CD14-positive monocyte (primary cell): ENCODE data around the gene NABP1. TPM values are rescaled to one million over a fixed set of nuclear protein-coding genes. Genes with fewer than 3 reads are reported as not detected.

ENCODE experiments used
- DNase-seq, 3 donors: peaks; one replicate each; pipeline ENCODE4 v3.0.0-alpha.2; 2011 to 2022
- H2AFZ ChIP-seq: 2 replicates; pipeline ENCODE4 v1.6.0; 2012; ENCODE audit warnings: mild to moderate bottlenecking, low read depth, low read length, inconsistent platforms; ENCODE audit not compliant: insufficient read depth, poor library complexity, severe bottlenecking
- H3K27ac ChIP-seq, 2 donors: 1 replicate in 1 of 2; 2 replicates in 1 of 2; pipeline ENCODE4 v1.5.1; 2012 to 2013; ENCODE audit warnings: low read length in 2 of 2, control low read depth in 1 of 2, inconsistent platforms in 1 of 2, low read depth in 1 of 2, mild to moderate bottlenecking in 1 of 2
- H3K27me3 ChIP-seq, 2 donors: one replicate each; pipeline versions ENCODE4 v1.6.0 to v1.6.1; 2011 to 2013; ENCODE audit warnings: low read length in 2 of 2; ENCODE audit not compliant: control insufficient read depth in 2 of 2, insufficient read depth in 2 of 2
- H3K36me3 ChIP-seq, 2 donors: replicated peaks in 1 of 2; 1 replicate in 1 of 2; 2 replicates in 1 of 2; pipeline versions ENCODE4 v1.5.1 to v1.6.1; 2012 to 2013; ENCODE audit warnings: low read length in 2 of 2, control low read depth in 1 of 2, inconsistent platforms in 1 of 2, mild to moderate bottlenecking in 1 of 2; ENCODE audit not compliant: insufficient read depth in 2 of 2, control insufficient read depth in 1 of 2
- H3K4me1 ChIP-seq, 2 donors: 1 replicate in 1 of 2; 2 replicates in 1 of 2; pipeline versions ENCODE4 v1.5.1 to v1.6.1; 2012 to 2013; ENCODE audit warnings: low read length in 2 of 2, control low read depth in 1 of 2, inconsistent platforms in 1 of 2, mild to moderate bottlenecking in 1 of 2, moderate library complexity in 1 of 2; ENCODE audit not compliant: insufficient read depth in 2 of 2, control insufficient read depth in 1 of 2
- H3K4me2 ChIP-seq: replicated peaks from 2 replicates; pipeline ENCODE3; 2012; ENCODE audit warnings: low read length, moderate library complexity, mild to moderate bottlenecking; ENCODE audit not compliant: poor library complexity, severe bottlenecking; ENCODE audit errors: extremely low read depth
- H3K4me3 ChIP-seq, 3 experiments: fragments of 200-600 bp in 1 of 3; sonication (generic) in 1 of 3; replicated peaks in 1 of 3; 1 replicate in 2 of 3; 2 replicates in 1 of 3; pipeline ENCODE4 v1.5.1; 2011 to 2013; ENCODE audit warnings: low read length in 3 of 3, mild to moderate bottlenecking in 3 of 3, control low read depth in 2 of 3, low read depth in 2 of 3, inconsistent platforms in 1 of 3, moderate library complexity in 1 of 3
- H3K79me2 ChIP-seq: 2 replicates; pipeline ENCODE4 v1.6.0; 2012; ENCODE audit warnings: mild to moderate bottlenecking, control low read depth, inconsistent platforms, low read length, moderate library complexity; ENCODE audit not compliant: insufficient read depth
- H3K9ac ChIP-seq: 2 replicates; pipeline ENCODE4 v1.6.0; 2017; ENCODE audit warnings: low read length, mild to moderate bottlenecking; ENCODE audit not compliant: insufficient read depth, poor library complexity, severe bottlenecking
- H3K9me3 ChIP-seq, 2 donors: replicated peaks in 1 of 2; 1 replicate in 1 of 2; 2 replicates in 1 of 2; pipeline versions ENCODE4 v1.5.1 to v1.6.1; 2012 to 2013; ENCODE audit warnings: low read length in 2 of 2, control low read depth in 1 of 2; ENCODE audit not compliant: control insufficient read depth in 1 of 2, insufficient read depth in 1 of 2
- H4K20me1 ChIP-seq: 2 replicates; pipeline ENCODE4 v1.6.0; 2012; ENCODE audit warnings: mild to moderate bottlenecking, low read length, control low read depth, moderate library complexity; ENCODE audit not compliant: insufficient read depth
- H3K27ac Mint-ChIP-seq, 7 donors: one replicate each; pipeline ENCODE4 v1.8.0; 2020; ENCODE audit warnings: mild to moderate bottlenecking in 7 of 7, mixed read lengths in 7 of 7, moderate library complexity in 6 of 7, inconsistent platforms in 2 of 7
- H3K27me3 Mint-ChIP-seq, 3 donors: one replicate each; pipeline ENCODE4 v1.8.0; 2021 to 2022; ENCODE audit warnings: low read depth in 3 of 3, mild to moderate bottlenecking in 3 of 3, mixed read lengths in 3 of 3, moderate library complexity in 3 of 3, inconsistent platforms in 1 of 3
- H3K36me3 Mint-ChIP-seq, 2 donors: one replicate each; pipeline ENCODE4 v1.8.0; 2020; ENCODE audit warnings: mixed read lengths in 2 of 2, inconsistent platforms in 1 of 2, mild to moderate bottlenecking in 1 of 2
- H3K4me1 Mint-ChIP-seq: one replicate; pipeline ENCODE4 v1.8.0; 2020; ENCODE audit warnings: mild to moderate bottlenecking, mixed read lengths
- H3K4me3 Mint-ChIP-seq, 2 donors: one replicate each; pipeline ENCODE4 v1.8.0; 2020; ENCODE audit warnings: mild to moderate bottlenecking in 2 of 2, mixed read lengths in 2 of 2, moderate library complexity in 1 of 2
- H3K9me3 Mint-ChIP-seq, 7 donors: one replicate each; pipeline ENCODE4 v1.8.0; 2020 to 2022; ENCODE audit warnings: mixed read lengths in 7 of 7, mild to moderate bottlenecking in 6 of 7, moderate library complexity in 6 of 7, inconsistent platforms in 2 of 7
- WGBS: methylation state at CpG from one replicate; pipeline ENCODE4 v1.1.5; 2013; ENCODE audit warnings: missing lambda C conversion rate; ENCODE audit not compliant: insufficient coverage; 5-methylcytosine and 5-hydroxymethylcytosine counted together
- intact Hi-C, 2 donors: fragments of 100-400 bp; cut with micrococcal nuclease; formaldehyde crosslinking; loops; one replicate each; pipeline versions ENCODE4 v1.15.0 to v1.15.1; 2023
- polyA plus RNA-seq, 3 donors: library from polyadenylated mRNA; depleted of rRNA in 1 of 3; unstranded in 2 of 3; stranded (reverse) in 1 of 3; fragments of 300-500 nt in 2 of 3; fragments of >200 nt in 1 of 3; fragmentation: Illumina TruSeq in 2 of 3; gene quantifications; 1 replicate in 2 of 3; 2 replicates in 1 of 3; pipeline ENCODE4 v1.2.3, GENCODE V29; 2012 to 2021
- TF ChIP-seq, protein P1 (sequence below): fragments of 200-600 bp; IDR thresholded peaks from one replicate; pipeline ENCODE4 v1.8.0; 2022; ENCODE audit warnings: antibody characterized with exemption, mild to moderate bottlenecking

NABP1 gene
- polyA plus RNA-seq, 3 donors = 8.0 to 20.7 (median 13.3) TPM

GRCh38 chr2:191697870-191698269 is 19.9 kb downstream of the NABP1 start:
- peaks cover 0 to 1% of the 10 kb centered on the region in 2 donors for H3K36me3 Mint-ChIP-seq
- H3K27ac Mint-ChIP-seq = no peak overlapping the region
- Histone ChIP-seq H3K36me3 (no peaks in the 10 kb centered on the region), H4K20me1 (no peaks in the 10 kb centered on the region), H3K9ac (no peak overlapping the region), H2AFZ (no peak overlapping the region), H3K27ac (no peak overlapping the region), H3K4me1 (no peaks in the 10 kb centered on the region), H3K27me3 (no peaks in the 10 kb centered on the region), H3K9me3 (no peaks in the 10 kb centered on the region), H3K4me2 (no peak overlapping the region), H3K79me2 (no peaks in the 10 kb centered on the region), H3K4me3 (no peak overlapping the region)
- no peaks in the 10 kb centered on the region for H3K4me1 Mint-ChIP-seq
- peaks cover 0 to 2% (median 0%) of the 10 kb centered on the region in 7 donors for H3K9me3 Mint-ChIP-seq
- peaks cover 2 to 4% (median 2%) of the 10 kb centered on the region in 3 donors for H3K27me3 Mint-ChIP-seq
- TF ChIP-seq, protein P1, sequence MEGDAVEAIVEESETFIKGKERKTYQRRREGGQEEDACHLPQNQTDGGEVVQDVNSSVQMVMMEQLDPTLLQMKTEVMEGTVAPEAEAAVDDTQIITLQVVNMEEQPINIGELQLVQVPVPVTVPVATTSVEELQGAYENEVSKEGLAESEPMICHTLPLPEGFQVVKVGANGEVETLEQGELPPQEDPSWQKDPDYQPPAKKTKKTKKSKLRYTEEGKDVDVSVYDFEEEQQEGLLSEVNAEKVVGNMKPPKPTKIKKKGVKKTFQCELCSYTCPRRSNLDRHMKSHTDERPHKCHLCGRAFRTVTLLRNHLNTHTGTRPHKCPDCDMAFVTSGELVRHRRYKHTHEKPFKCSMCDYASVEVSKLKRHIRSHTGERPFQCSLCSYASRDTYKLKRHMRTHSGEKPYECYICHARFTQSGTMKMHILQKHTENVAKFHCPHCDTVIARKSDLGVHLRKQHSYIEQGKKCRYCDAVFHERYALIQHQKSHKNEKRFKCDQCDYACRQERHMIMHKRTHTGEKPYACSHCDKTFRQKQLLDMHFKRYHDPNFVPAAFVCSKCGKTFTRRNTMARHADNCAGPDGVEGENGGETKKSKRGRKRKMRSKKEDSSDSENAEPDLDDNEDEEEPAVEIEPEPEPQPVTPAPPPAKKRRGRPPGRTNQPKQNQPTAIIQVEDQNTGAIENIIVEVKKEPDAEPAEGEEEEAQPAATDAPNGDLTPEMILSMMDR = no peak
- H3K4me3 Mint-ChIP-seq = no peak overlapping the region
- intact Hi-C loops = no loop called here
- no CpG with 5 or more reads among the region's 3 CpGs for WGBS
- DNase-seq = no peak

GRCh38 chr2:191699341-191699945 is 21.5 kb downstream of the NABP1 start:
- H3K9me3 Mint-ChIP-seq = peaks cover 0 to 2% (median 0%) of the 10 kb centered on the region in 7 donors
- no peak overlapping the region for H3K4me3 ChIP-seq
- peaks cover 0 to 2% (median 2%) of the 10 kb centered on the region in 3 donors for H3K27me3 Mint-ChIP-seq
- H3K27me3 ChIP-seq = no peaks in the 10 kb centered on the region
- no peak overlapping the region for H2AFZ ChIP-seq
- H3K4me2 ChIP-seq = no peak overlapping the region
- DNase-seq = no peak
- no peaks in the 10 kb centered on the region for H4K20me1 ChIP-seq
- TF ChIP-seq, protein P1 = no peak
- no peaks in the 10 kb centered on the region for H3K4me1 Mint-ChIP-seq
- H3K36me3 Mint-ChIP-seq = peaks cover 0 to 1% of the 10 kb centered on the region in 2 donors
- no peak overlapping the region for H3K9ac ChIP-seq
- no peak overlapping the region for H3K4me3 Mint-ChIP-seq
- H3K27ac ChIP-seq = no peak overlapping the region
- H3K36me3 ChIP-seq = no peaks in the 10 kb centered on the region
- H3K79me2 ChIP-seq = no peaks in the 10 kb centered on the region
- intact Hi-C loops = no loop called here
- H3K4me1 ChIP-seq = no peaks in the 10 kb centered on the region
- no peaks in the 10 kb centered on the region for H3K9me3 ChIP-seq
- no peak overlapping the region for H3K27ac Mint-ChIP-seq
- no CpG with 5 or more reads among the region's 10 CpGs for WGBS
